Stimulated activated CD8-positive, alpha-beta memory T cell treated with anti-CD3 and anti-CD28 coated beads, Interleukin-12 subunit alpha, Interleukin-12 subunit beta, amount 100 ng/mL, for 24 hours (primary cell): ENCODE measurements around the gene GNG4.
"Not testable (repeated sequence)": the region's sequence is repeated elsewhere in the genome, so short reads cannot be mapped to it uniquely, and the experiment has no call there.

Experiments used
- DNase-seq: peaks from one replicate; pipeline ENCODE4 v3.0.0-alpha.2; 2020; ENCODE audit errors: extremely low read depth

The GNG4 gene

DNA sequence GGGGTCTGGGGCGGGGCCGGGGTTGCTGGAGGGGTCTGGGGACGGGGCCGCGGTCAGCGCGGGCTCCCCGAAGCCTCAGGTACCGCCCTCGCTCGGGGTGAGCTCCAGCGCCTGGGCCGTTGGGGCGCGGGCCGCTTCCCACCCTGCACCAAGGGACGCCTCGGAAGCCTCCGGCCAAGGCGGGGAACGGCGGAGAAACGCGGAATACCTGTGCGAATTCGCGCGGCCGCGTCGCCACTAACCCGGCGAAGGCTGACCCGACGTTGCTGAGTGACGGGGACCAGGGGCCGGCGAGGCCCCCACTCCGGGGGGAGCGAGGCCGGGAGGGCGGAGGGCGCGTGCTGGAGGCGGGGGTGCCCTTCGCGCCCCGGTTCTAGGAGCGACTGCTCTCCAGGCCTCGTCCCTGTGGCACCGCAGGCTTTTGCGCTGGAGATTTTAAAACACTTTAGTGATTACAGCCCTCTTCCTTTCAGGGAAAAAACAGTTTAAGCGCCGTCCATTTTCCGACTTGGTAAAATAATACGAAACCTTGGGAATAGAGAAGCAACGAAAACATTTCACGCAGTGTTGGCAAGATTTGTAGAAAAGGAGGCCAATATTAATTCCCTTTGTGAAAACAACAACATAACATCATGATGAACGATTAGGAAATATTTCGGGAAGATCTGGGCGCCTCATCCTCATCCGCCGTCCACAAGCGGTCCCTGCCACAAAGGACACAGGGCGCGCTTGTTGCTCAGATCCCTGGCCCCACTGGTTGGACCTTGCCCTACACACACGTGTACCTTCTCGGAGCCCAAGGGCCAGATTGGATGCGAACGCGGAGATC, 971 bp upstream of the GNG4 start:
- no peak for DNase-seq

DNA sequence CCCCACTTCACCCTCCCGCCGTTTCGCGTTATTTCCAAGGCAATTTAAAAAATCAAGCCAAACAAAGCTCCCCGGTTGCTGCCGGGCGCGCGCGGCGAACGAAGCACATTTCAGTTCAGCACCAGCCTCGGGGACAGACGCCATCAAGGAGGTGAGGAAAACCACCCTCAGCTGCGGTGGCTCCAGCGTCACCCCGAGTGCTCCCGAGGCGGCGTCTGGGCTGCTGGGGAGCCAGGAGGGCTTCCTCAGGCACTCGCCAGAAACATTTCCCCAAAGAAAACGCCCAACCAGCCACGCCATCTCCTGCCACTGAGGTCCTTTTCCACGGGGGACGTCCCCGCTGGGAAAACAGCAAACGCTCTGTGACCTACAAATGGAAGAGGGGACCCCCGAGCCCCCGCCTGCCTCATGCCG, 623 bp downstream of the GNG4 start:
- DNase-seq: peak; percentile 21

DNA sequence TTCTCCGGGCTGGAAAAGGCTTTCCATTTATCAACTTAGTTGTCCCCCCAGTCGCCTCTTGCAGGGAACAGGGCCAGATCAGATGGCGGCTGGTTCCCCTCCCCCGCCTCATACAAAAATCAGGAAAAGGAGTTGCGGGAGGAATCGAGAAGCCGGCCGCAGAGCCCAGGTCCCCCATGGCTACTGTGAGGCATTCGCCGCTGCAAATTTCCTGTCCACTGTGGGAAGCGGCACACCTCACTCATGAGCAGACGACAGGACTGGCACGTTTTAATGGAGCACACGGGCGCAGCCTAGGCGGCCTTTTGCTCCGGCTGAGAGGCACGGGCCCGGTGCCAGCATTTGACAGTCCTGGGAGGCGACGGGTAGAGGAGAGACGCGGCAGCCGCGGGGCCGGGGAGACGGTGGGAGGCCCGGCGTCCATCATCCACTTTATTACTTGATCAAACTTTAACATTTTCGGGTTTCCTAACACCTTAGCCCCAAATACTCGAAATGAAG, 1.1 kb downstream of the GNG4 start:
- DNase-seq: no peak

DNA sequence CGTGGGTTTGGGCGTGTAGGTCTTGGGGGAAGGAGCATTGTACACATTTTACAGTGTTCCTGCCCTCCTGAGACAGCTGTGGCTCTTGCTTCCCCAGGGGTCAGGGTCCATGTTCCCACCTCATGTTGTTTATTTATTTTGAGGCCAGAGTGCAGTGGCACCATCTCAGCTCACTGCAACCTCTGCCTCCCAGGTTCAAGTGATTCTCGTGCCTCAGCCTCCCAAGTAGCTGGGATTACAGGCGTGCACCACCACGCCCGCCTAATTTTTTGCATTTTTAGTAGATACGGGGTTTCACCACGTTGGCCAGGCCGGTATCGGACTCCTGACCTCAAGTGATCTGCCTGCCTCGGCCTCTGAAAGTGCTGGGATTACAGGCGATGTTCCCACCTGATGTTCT, 2.0 kb downstream of the GNG4 start:
- not testable (repeated sequence) for DNase-seq

DNA sequence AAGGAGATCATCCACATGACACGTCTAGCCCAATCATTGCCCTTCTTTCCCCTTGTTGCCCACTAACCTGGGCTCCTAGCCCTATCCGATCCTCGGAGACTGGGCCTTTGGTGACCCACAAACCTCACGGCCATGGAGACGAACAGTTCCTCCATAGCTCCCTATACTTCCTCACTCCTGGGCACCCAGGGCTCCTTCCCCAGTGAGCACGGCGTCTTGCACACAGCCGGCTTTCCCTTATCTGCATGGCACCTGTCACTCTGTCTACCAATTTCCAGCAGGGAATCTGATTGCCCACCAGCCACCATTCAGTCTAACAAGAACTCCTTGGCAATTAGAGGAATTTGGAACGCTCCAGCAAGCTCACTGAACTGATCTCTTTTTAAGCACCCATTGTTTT, 3.1 kb downstream of the GNG4 start:
- DNase-seq: no peak

DNA sequence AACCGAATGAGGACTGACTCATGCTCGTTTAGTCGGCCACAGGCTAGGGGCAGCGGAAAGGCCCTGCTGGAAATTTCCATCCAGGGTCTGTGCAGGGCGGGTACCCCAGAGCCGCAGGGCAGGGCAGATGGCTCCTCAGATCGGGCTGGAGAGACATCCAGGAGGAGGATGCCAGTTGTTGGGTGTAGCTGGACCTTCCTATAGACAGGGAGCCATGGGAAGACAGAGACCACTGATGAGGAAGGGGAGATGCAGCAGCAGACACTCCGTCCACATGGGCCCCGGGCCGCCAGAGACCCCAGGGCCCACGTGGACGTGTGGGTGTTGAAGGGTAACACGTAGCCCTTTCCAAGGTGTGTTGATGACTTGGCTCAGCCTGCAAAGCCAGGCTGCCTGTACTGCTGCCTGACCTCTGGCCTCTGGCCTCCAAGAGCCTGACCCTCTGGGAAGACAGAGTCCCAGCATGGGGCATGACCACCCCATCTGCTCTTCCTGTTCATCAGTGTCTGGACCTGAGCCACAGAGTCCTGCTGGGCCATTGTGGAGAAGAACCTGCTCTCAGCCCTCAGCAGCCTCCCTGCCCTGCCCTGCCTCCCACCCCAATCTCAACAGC, 4.8 kb downstream of the GNG4 start:
- DNase-seq: no peak

DNA sequence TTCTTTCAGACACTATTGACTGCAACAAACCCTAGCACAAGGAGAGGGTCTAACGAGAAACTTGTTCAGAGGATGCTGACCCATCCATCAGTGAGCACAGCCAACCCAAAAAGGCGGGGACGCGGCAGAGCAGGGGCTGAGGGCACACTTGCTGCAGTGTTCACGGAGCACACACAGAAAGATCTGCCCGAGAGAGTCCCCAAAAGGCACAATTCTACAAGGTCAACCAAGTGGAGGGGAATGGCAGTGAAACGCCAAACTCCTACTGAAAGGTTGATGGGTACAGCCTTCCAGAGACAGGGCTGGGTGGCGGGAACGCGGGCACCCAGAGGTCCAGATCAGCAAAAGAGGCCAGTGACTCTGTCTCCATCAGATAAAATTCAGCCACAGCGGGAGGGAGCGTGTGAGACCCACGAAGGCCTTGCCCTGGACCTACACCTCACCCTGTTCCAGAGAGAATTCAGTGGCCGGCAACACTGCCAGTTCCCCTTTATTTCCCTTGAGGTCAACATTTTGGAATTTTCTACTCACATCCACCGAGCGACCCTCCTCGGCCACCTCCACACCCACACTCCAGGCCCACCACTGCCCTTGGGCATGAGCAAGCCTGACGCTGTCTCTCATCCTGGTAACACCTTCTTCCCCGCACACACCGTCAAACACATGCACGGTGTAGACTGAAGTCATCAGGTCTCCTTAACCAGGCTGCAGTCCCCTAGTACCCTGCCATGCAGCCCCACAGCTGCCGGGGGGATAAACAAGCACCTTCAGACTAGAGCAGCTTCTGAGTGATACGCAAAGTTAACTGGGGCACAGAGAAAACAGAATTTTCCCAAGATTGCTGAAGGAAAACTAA, 5.5 kb downstream of the GNG4 start:
- DNase-seq: no peak

DNA sequence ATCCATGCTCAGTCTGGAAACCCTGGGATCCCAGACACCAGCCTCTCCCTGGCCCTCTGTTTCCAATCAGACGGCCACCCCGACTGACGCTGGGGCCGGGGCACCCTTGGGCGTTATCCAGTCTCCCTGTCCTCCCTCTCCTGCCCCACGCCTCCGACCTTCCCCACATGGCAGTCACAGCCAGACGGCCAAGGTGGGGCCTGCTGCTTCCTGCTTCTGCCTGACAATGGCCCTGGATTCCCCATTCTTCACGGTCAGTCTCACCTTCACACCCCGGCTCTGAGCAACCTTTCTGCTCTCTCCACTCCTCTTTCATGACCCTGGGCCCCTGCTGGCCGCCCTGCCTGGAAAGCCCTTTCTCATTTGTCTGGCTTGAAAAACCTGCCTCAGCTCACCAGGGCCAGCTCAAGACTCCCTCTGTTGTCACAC, 6.6 kb downstream of the GNG4 start:
- no peak for DNase-seq

DNA sequence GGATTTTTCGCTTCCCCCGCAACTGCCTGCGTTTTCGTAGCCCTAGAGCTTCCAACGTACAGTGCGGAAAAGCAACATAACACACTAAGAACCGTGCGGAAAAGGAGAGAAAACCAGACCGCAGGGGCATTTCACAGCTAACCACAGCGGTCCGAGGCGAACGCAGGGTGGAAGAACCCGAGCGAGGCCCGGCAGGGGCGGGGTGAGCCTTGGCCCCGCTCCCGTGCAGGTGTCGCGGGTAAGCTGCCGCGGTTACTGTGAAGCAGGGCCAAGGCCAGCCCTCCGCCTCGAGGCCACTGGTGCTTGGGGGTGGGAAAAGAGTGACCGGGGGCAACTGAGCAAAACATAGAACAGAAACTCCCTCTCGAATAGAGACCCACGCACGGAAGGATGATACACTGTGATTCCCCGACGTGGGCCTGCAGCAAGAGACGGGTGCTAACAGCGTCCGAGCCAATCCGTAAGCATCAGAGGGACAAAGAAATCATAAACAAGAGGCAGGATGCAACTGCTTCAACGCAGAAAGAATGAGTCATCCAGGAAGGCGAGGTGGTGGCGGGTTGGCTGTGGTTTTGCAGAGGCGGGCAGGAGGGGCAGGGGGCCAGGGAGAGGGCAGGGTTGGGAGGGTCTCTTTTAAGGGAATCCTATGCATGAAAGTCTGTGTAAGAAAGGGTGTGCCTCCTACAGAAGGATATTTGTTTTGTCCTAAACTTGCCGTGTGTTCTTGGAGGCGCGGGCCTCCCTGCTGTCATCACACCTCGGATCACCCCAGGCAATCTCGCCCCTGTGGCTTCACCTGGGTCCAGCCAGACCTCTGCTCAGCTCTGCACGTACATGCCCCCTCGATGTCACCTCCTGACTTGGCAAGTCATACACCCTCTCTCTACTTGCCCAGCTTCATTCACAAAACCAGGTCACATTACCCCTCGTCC, 7.3 kb downstream of the GNG4 start:
- DNase-seq: peak; percentile 26

DNA sequence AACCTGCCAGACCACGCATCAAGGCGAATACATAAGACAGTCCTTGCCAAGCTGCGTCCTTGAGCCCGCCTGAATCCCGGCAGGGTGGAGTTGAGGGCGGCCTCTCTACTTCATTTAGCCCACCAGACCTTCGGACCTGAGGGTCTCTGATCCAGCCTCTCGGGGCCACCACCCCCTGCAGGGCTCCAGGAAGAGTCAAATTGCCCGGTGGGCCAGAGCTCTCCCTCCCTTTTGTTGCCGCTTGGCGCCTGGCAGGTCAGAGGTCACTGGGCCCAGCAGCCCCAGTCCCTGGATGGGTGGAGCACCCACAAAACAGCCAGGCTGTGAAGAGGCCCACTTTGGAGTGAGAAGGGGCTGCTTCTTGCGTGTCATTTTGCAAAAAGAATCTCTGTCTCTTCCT, 9.0 kb downstream of the GNG4 start:
- DNase-seq: no peak

DNA sequence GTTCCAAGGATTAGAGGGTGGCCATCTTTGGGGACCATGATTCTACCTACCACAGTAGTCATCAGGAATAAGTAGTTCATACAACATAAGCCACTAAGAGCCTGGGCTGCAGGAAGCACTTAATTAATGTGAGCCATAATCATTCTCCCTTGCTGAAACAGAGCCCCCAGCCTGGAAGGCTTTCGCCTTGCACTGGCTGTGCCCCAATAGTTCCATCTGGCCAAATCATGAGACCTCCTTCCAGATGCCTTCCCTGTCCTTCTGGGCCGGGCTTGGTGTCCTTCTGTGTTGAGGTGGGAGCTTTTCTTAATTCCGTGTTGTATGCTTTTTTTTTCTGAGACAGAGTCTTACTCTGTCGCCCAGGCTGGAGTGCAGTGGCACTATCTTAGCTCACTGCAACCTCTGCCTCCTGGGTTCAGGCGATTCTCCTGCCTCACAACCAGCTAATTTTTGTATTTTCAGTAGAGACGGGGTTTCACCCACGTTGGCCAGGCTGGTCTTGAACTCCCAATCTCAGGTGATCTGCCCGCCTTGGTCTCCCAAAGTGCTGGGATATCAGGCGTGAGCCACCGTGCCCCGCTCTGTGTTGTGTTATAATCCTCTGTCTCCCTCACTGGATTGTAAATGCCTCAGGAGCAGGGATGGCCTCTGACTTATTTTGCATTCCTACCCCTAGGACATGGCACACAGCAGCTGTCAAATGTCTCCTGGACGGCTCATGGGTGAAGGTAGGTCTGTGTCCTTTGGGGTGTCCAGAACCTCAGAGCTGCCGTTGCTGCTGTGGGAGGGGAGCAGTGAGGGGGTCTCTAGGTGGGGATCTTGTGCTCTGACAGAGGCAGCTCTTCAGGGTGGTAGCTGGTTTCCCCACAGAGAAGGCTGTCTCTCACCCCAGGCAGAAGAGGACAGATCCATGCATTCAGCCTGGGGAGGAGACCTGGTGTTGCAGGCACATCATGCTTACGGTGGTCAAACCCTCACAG, 10.1 kb downstream of the GNG4 start:
- DNase-seq: no peak

DNA sequence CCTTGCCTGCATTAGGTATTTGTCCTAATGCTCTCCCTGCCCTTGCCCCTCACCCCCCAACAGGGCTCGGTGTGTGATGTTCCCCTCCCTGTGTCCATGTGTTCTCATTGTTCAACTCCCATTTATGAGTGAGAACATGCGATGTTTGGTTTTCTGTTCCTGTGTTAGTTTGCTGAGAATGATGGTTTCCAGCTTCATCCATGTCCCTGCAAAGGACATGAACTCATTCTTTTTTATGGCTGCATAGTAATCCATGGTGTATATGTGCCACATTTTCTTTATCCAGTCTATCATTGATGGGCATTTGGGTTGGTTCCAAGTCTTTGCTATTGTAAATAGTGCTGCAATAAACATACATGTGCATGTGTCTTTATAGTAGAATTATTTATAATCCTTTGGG, 11.0 kb downstream of the GNG4 start:
- DNase-seq: not testable (repeated sequence)

DNA sequence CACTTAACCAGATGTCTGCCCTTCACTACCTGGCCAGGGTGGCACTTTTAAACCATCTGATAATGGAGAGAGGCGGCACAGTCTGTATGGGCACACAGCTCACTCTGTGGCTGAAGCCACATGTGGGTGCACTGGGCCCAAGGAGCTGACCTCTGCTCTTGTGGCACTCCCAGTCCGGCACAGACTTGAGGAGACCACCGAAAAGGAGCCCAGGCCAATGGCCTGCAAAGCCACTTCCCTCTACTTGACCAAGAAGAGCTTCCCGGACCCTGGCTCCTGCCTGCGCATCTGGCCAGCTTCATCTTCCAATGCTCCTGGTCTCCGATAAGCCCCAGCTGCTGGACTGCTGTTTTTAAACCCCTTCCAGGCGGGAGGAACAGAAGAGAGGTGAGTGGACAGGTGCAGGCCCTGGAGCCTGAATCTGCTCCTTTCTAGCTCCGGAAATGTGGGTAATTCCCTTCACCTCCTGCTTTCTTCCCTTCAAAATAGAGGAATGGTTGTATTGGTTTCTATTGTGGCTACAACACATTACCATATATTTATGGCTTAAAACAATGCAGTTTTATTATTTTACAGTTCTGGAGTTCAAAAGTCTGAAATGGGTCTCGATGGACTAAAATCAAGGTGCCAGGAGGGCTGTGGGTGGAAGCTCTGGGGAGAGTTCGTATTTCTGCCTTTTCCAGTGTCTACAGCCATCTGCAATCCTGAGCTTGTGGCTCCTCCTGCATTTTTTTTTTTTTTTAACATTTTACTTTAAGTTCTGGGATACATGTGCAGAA, 11.6 kb downstream of the GNG4 start:
- no peak for DNase-seq

DNA sequence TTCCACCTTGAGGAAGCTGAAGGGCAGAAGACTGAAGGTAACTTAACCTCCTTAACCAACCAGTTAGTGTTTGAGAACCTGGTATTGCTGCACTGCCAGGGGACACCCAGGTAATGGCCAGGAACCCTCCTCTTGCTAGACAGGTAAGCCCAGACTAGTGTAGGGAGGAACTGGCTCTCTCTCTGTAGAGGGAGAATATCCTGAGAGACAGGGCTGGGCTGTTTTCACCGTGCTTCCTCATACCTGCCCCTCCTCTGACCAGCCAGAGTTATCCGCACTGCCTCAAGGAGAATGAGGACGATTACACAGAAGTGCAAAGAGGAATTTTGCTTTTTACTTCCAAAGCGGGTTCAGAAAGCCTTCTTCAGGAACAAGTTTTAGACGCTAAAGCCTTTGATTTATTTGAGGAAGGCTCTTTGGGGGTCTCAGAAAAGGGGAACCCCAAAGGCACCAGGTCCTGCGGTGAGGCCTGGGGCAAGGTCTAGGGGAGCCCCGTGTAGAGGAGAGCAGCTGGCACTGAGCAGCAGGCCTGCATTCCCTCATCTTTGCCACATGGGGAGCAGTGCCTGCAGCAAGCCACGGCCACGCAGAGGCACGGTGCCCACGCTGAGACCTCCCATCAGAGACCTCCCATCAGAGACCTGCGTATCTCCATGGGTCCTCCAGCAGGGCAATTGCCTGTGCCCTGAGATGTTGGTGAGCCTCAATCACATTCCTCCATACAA, 13.5 kb downstream of the GNG4 start:
- no peak for DNase-seq

DNA sequence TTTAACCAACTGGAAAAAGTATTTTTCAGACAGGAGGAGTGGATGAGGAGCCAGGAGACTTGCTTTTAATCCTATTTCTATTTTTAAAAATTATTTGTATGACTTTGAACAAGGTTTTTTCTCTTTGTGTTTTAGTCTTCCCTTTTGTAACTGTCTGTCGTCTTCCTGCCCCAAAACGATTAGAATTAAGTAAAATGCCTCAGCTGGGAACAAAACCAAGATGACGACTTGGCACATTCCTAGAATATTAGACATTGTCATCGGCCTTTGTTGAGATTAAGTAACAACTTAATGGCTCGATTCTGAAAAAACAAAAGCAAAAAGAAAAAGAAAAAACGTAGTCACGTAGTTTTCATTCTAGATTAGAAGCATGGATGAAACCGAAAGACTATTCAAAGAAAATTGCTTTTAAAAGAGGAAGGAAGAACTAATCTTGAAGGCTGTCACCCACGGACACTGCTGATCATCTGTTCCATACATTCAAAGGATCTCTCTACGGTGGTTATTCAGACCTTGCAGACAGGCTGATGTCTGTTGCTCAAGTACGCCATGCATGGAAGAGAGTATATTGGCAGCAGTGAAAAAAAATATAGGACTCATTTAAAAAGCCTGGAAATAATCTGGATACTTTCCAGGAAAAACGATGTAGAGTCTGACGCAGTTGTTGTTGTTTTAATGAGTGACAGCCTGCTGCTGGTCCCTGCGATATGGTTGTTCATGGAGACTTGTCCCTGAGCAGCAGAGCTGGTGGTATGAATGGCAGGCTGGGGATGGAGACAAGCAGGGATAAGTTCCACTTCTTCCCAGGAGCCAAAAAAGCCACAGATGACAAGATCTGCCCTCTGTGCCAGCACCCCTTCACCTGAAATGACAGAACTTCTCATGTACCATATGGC, 16.8 kb downstream of the GNG4 start:
- no peak for DNase-seq

DNA sequence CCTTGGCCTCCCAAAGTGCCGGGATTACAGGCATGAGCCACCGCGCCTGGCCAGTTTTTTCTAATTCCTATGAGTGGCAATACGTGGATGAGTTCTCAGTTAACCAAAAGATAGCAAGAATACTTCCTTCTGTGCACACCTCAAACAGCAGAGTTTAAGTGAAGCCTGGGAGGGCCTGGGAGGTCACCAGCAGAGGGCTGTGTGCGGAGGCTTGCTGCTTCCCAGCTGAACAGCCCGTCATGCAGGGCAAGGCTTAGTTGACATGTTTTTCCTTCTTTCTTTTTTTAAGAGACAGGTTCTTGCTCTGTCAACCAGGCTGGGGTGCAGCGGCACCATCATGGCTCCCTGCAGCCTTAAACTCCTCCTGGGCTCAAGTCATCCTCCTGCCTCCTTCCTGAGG, 17.8 kb downstream of the GNG4 start:
- DNase-seq: no peak

DNA sequence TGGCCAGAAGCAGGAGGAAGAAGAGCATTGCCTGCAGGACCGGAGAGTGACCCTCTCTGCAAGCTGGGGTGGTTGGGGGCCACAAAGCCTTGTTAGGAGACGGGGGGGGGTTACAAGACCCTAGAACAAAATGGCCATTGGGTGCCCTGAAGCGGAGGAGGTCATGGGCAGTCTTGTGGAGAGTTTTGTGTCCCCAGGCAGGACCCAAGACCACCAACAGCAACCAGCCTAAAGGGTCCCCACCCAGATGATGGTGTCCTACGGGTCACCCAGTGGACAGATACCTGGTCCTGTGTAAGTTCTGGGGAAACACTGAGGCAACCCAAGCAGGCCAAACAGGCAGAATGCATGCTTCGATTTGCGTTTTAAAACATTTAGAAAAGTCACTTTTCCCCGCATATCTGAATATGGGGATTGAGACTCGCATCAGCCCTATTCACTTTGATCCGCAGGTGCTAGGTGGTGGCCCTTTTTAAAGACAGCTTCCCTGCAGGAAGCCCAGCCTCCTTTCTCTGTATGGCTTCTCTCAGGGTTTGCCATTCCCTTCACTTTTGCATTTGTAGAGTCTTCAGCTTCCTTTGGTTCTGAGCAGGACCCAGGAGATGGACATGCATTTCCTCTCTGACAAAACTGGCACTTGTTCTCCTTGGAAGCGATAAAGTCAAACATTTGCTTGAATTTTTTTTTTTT, 21.1 kb downstream of the GNG4 start:
- DNase-seq: no peak
